Testis (tissue), 2 donors: ENCODE data around the gene LGALS12.

ENCODE experiments used
- POLR2A ChIP-seq: fragments of 450-650 bp; IDR thresholded peaks from one replicate; pipeline ENCODE4 v1.6.1; 2017; ENCODE audit warnings: antibody characterized with exemption, mild to moderate bottlenecking, moderate library complexity
- TF ChIP-seq, protein P1 (sequence below), 3 experiments: fragments of 450-650 bp in 2 of 3; fragments of 200-600 bp in 1 of 3; sonication (generic) in 1 of 3; IDR thresholded peaks; one replicate each; pipeline ENCODE4 v1.5.1; 2016 to 2019; ENCODE audit warnings: antibody characterized with exemption in 3 of 3, mild to moderate bottlenecking in 2 of 3, moderate library complexity in 1 of 3

DNA sequence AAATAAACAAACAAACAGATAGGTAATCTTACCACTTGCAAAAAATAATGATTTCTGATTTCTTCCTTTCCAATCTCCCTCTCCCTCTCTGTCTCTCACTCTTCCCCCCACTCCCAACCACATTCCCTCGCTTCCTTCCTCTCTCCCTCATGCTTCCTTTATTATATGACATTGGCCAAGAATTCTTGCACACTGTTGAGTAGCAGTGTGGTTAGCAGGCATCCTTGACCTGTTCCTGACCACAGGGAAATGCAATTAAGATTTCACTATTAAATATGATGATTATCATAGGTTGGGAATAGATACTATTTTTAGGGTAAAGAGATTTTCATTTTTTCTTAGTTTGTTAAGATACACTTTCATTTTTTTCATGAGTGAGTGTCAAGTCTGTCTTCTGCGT is 16.0 kb downstream of the LGALS12 start:
- TF ChIP-seq, protein P1, sequence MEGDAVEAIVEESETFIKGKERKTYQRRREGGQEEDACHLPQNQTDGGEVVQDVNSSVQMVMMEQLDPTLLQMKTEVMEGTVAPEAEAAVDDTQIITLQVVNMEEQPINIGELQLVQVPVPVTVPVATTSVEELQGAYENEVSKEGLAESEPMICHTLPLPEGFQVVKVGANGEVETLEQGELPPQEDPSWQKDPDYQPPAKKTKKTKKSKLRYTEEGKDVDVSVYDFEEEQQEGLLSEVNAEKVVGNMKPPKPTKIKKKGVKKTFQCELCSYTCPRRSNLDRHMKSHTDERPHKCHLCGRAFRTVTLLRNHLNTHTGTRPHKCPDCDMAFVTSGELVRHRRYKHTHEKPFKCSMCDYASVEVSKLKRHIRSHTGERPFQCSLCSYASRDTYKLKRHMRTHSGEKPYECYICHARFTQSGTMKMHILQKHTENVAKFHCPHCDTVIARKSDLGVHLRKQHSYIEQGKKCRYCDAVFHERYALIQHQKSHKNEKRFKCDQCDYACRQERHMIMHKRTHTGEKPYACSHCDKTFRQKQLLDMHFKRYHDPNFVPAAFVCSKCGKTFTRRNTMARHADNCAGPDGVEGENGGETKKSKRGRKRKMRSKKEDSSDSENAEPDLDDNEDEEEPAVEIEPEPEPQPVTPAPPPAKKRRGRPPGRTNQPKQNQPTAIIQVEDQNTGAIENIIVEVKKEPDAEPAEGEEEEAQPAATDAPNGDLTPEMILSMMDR (IDR thresholded peaks at IDR 0.05): no peak
- TF ChIP-seq POLR2A: no peak
